Measurements from ENCODE around the gene CFAP141.

DNA sequence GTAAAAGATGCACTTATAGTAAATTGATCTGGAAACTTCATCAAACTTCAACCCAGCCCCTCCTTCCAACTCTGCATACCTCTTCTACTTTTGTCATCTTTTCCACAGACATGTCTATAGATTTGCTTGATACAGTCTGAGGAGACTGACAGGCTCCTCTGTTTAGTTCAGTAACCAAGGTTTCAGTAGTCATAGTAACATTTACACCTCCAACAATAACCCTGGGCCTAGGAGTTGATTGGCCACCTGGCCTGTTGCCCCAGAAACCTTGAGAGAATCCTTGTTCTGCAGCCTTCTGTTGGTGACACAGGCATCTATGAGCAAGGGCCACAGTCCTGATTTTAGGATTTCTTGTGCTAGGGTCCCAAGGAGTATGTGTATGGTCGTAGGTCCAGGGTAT lies at the start of gene CFAP141:
- TF ChIP-seq, protein P1, sequence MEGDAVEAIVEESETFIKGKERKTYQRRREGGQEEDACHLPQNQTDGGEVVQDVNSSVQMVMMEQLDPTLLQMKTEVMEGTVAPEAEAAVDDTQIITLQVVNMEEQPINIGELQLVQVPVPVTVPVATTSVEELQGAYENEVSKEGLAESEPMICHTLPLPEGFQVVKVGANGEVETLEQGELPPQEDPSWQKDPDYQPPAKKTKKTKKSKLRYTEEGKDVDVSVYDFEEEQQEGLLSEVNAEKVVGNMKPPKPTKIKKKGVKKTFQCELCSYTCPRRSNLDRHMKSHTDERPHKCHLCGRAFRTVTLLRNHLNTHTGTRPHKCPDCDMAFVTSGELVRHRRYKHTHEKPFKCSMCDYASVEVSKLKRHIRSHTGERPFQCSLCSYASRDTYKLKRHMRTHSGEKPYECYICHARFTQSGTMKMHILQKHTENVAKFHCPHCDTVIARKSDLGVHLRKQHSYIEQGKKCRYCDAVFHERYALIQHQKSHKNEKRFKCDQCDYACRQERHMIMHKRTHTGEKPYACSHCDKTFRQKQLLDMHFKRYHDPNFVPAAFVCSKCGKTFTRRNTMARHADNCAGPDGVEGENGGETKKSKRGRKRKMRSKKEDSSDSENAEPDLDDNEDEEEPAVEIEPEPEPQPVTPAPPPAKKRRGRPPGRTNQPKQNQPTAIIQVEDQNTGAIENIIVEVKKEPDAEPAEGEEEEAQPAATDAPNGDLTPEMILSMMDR (conservative IDR thresholded peaks at IDR 0.05; ENCODE audit: low read length): no peak
- TF ChIP-seq EZH2phosphoT487 (IDR thresholded peaks at IDR 0.05; ENCODE audit: borderline replicate concordance): no peak

All from Loucy (cell line).